HEK293 (cell line): ENCODE data around the gene EGFL8.

Source experiments
- GLIS1 ChIP-seq: fragments of 450-650 bp; formaldehyde crosslinking; IDR thresholded peaks from 2 replicates; pipeline ENCODE4 v1.5.1; 2016; ENCODE audit warnings: missing biosample characterization, missing genetic modification characterization
- MYNN ChIP-seq: fragments of 450-650 bp; formaldehyde crosslinking; IDR thresholded peaks from 2 replicates; pipeline ENCODE4 v1.5.1; 2016; ENCODE audit warnings: missing biosample characterization, missing genetic modification characterization, borderline replicate concordance
- PRDM1 ChIP-seq: fragments of 450-650 bp; formaldehyde crosslinking; IDR thresholded peaks from 2 replicates; pipeline ENCODE4; 2016; ENCODE audit warnings: missing biosample characterization, missing genetic modification characterization
- ZBTB48 ChIP-seq: fragments of 450-650 bp; formaldehyde crosslinking; IDR thresholded peaks from 2 replicates; pipeline ENCODE4 v1.5.1; 2016; ENCODE audit warnings: missing biosample characterization, missing genetic modification characterization
- ZNF112 ChIP-seq: fragments of 450-650 bp; formaldehyde crosslinking; IDR thresholded peaks from 2 replicates; pipeline ENCODE4 v1.5.0; 2017; ENCODE audit warnings: missing biosample characterization, missing genetic modification characterization
- ZNF426 ChIP-seq: fragments of 450-650 bp; formaldehyde crosslinking; IDR thresholded peaks from 2 replicates; pipeline ENCODE4 v1.5.1; 2017; ENCODE audit warnings: missing biosample characterization, missing genetic modification characterization, mild to moderate bottlenecking, inconsistent platforms, moderate library complexity
- ZNF521 ChIP-seq: fragments of 450-650 bp; formaldehyde crosslinking; IDR thresholded peaks from 2 replicates; pipeline ENCODE4 v1.5.1; 2017; ENCODE audit warnings: missing biosample characterization, mild to moderate bottlenecking, missing genetic modification characterization
- ZNF555 ChIP-seq: fragments of 450-650 bp; formaldehyde crosslinking; conservative IDR thresholded peaks from 2 replicates; pipeline ENCODE4 v1.5.1; 2017; ENCODE audit warnings: missing biosample characterization, mild to moderate bottlenecking, missing genetic modification characterization, inconsistent platforms
- ZNF596 ChIP-seq: fragments of 450-650 bp; IDR thresholded peaks from 2 replicates; pipeline ENCODE4 v1.5.0; 2018; ENCODE audit warnings: missing biosample characterization, mild to moderate bottlenecking, missing genetic modification characterization, moderate library complexity
- ZNF626 ChIP-seq: fragments of 450-650 bp; sonication (Bioruptor Pico); formaldehyde crosslinking; IDR thresholded peaks from 2 replicates; pipeline ENCODE4 v1.5.1; 2018; ENCODE audit warnings: missing biosample characterization, missing genetic modification characterization, inconsistent platforms
- ZNF660 ChIP-seq: fragments of 450-650 bp; IDR thresholded peaks from 2 replicates; pipeline ENCODE4 v1.5.1; 2018; ENCODE audit warnings: missing biosample characterization, mild to moderate bottlenecking, missing genetic modification characterization
- ZSCAN30 ChIP-seq: fragments of 450-650 bp; IDR thresholded peaks from 2 replicates; pipeline ENCODE4 v1.5.1; 2018; ENCODE audit warnings: missing biosample characterization, mild to moderate bottlenecking, missing genetic modification characterization, moderate library complexity
- TF ChIP-seq, protein P1 (sequence below): fragments of 450-650 bp; formaldehyde crosslinking; IDR thresholded peaks from 2 replicates; pipeline ENCODE4 v1.5.1; 2016; ENCODE audit warnings: missing biosample characterization, missing genetic modification characterization
- TF ChIP-seq, protein P2 (sequence below): fragments of 450-650 bp; formaldehyde crosslinking; IDR thresholded peaks from 2 replicates; pipeline ENCODE4 v1.5.1; 2016; ENCODE audit warnings: missing biosample characterization, missing genetic modification characterization
- TF ChIP-seq, protein P3 (sequence below): fragments of 450-650 bp; formaldehyde crosslinking; optimal IDR thresholded peaks from 2 replicates; pipeline ENCODE3; 2016; ENCODE audit warnings: missing biosample characterization, mild to moderate bottlenecking, missing genetic modification characterization
- TF ChIP-seq, protein P4 (sequence below): fragments of 450-650 bp; formaldehyde crosslinking; IDR thresholded peaks from 2 replicates; pipeline ENCODE4 v1.5.1; 2016; ENCODE audit warnings: missing biosample characterization, missing genetic modification characterization
- TF ChIP-seq, protein P5 (sequence below): fragments of 450-650 bp; formaldehyde crosslinking; IDR thresholded peaks from 2 replicates; pipeline ENCODE4 v1.5.1; 2016; ENCODE audit warnings: missing biosample characterization, missing genetic modification characterization
- TF ChIP-seq, protein P6 (sequence below): fragments of 450-650 bp; formaldehyde crosslinking; IDR thresholded peaks from 2 replicates; pipeline ENCODE4 v1.5.0; 2017; ENCODE audit warnings: missing biosample characterization, missing genetic modification characterization, borderline replicate concordance
- TF ChIP-seq, protein P7 (sequence below): fragments of 450-650 bp; formaldehyde crosslinking; IDR thresholded peaks from 2 replicates; pipeline ENCODE4 v1.5.1; 2017; ENCODE audit warnings: missing biosample characterization, missing genetic modification characterization
- TF ChIP-seq, protein P8 (sequence below): fragments of 450-650 bp; formaldehyde crosslinking; IDR thresholded peaks from 2 replicates; pipeline ENCODE4 v1.5.1; 2016; ENCODE audit warnings: missing biosample characterization, missing genetic modification characterization

EGFL8 gene

DNA sequence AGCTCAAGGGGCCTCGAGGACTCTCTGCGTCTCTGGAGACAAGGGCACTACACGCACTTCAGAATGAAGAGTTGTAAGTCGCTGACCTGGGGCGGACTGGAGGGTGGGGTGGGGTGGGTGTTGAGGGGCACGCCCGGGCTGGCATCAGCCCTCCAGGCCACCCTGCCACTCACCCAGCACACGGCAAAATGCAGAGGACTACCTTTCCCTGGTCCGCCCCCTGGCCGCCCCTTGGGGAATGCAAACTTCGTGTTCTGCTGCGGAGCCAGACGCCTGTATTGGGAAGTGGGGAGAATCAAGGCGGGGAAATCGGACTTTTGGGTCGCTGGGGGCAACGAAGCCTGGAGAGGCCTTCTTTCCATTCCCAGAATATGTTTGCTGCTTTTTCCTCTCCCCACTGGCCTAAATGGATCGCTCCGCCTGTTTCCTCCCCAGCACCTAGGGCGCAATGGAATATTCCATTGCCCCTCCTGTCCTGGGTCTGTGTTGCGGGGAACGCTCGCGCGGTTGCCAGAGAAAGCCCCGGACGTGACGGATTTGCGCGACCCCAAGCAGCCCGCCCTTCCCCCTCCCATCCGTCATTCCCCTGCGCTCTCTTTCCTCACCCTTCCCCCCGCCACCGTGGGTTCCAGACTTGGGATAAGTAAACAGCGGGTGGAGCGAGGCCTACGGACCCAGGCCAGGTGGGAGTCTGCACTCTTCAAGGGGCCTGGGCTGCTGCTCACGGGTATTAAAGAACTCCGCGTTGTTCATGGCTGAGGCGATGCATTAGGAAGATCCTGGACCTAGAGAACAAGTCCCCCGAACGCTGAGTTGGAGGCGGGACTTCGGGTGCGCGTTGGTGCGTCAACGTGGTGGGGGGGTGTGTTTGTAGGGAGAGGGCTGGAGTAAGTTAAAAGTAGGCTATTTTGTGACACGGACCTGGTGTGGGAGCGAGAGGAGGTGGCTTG is 10.6 kb upstream of the EGFL8 start, which contains the start of gene PPT2 (continued):
- TF ChIP-seq, protein P1, sequence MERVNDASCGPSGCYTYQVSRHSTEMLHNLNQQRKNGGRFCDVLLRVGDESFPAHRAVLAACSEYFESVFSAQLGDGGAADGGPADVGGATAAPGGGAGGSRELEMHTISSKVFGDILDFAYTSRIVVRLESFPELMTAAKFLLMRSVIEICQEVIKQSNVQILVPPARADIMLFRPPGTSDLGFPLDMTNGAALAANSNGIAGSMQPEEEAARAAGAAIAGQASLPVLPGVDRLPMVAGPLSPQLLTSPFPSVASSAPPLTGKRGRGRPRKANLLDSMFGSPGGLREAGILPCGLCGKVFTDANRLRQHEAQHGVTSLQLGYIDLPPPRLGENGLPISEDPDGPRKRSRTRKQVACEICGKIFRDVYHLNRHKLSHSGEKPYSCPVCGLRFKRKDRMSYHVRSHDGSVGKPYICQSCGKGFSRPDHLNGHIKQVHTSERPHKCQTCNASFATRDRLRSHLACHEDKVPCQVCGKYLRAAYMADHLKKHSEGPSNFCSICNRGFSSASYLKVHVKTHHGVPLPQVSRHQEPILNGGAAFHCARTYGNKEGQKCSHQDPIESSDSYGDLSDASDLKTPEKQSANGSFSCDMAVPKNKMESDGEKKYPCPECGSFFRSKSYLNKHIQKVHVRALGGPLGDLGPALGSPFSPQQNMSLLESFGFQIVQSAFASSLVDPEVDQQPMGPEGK: peak; percentile 36
- TF ChIP-seq, protein P2, sequence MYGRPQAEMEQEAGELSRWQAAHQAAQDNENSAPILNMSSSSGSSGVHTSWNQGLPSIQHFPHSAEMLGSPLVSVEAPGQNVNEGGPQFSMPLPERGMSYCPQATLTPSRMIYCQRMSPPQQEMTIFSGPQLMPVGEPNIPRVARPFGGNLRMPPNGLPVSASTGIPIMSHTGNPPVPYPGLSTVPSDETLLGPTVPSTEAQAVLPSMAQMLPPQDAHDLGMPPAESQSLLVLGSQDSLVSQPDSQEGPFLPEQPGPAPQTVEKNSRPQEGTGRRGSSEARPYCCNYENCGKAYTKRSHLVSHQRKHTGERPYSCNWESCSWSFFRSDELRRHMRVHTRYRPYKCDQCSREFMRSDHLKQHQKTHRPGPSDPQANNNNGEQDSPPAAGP: peak; percentile 29
- TF ChIP-seq, protein P3, sequence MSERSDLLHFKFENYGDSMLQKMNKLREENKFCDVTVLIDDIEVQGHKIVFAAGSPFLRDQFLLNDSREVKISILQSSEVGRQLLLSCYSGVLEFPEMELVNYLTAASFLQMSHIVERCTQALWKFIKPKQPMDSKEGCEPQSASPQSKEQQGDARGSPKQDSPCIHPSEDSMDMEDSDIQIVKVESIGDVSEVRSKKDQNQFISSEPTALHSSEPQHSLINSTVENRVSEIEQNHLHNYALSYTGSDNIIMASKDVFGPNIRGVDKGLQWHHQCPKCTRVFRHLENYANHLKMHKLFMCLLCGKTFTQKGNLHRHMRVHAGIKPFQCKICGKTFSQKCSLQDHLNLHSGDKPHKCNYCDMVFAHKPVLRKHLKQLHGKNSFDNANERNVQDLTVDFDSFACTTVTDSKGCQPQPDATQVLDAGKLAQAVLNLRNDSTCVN (tag by site-specific recombination): peak; percentile 81
- TF ChIP-seq PRDM1 (tag by site-specific recombination) (peak; percentile 39; the same call in 1 of the 2 replicates), ZNF112 (tag by site-specific recombination) (no peak), ZNF555 (tag by site-specific recombination) (no peak), ZNF626 (no peak), ZSCAN30 (tag by site-specific recombination) (peak; percentile 78), ZBTB48 (tag by site-specific recombination) (peak; percentile 19; the same call in 1 of the 2 replicates), GLIS1 (tag by site-specific recombination) (peak; percentile 52), ZNF660 (peak; percentile 41; the same call in 1 of the 2 replicates), ZNF521 (no peak), MYNN (tag by site-specific recombination) (peak; percentile 68), ZNF426 (no peak), ZNF596 (tag by site-specific recombination) (no peak)
- TF ChIP-seq, protein P4, sequence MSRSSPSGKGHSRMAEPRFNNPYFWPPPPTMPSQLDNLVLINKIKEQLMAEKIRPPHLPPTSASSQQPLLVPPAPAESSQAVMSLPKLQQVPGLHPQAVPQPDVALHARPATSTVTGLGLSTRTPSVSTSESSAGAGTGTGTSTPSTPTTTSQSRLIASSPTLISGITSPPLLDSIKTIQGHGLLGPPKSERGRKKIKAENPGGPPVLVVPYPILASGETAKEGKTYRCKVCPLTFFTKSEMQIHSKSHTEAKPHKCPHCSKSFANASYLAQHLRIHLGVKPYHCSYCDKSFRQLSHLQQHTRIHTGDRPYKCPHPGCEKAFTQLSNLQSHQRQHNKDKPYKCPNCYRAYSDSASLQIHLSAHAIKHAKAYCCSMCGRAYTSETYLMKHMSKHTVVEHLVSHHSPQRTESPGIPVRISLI (tag by site-specific recombination): no peak
- TF ChIP-seq, protein P5, sequence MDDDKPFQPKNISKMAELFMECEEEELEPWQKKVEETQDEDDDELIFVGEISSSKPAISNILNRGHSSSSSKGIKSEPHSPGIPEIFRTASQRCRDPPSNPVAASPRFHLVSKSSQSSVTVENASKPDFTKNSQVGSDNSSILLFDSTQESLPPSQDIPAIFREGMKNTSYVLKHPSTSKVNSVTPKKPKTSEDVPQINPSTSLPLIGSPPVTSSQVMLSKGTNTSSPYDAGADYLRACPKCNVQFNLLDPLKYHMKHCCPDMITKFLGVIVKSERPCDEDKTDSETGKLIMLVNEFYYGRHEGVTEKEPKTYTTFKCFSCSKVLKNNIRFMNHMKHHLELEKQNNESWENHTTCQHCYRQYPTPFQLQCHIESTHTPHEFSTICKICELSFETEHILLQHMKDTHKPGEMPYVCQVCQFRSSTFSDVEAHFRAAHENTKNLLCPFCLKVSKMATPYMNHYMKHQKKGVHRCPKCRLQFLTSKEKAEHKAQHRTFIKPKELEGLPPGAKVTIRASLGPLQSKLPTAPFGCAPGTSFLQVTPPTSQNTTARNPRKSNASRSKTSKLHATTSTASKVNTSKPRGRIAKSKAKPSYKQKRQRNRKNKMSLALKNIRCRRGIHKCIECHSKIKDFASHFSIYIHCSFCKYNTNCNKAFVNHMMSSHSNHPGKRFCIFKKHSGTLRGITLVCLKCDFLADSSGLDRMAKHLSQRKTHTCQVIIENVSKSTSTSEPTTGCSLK (tag by site-specific recombination): no peak
- TF ChIP-seq, protein P6, sequence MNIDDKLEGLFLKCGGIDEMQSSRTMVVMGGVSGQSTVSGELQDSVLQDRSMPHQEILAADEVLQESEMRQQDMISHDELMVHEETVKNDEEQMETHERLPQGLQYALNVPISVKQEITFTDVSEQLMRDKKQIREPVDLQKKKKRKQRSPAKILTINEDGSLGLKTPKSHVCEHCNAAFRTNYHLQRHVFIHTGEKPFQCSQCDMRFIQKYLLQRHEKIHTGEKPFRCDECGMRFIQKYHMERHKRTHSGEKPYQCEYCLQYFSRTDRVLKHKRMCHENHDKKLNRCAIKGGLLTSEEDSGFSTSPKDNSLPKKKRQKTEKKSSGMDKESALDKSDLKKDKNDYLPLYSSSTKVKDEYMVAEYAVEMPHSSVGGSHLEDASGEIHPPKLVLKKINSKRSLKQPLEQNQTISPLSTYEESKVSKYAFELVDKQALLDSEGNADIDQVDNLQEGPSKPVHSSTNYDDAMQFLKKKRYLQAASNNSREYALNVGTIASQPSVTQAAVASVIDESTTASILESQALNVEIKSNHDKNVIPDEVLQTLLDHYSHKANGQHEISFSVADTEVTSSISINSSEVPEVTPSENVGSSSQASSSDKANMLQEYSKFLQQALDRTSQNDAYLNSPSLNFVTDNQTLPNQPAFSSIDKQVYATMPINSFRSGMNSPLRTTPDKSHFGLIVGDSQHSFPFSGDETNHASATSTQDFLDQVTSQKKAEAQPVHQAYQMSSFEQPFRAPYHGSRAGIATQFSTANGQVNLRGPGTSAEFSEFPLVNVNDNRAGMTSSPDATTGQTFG (tag by site-specific recombination): no peak
- TF ChIP-seq, protein P7, sequence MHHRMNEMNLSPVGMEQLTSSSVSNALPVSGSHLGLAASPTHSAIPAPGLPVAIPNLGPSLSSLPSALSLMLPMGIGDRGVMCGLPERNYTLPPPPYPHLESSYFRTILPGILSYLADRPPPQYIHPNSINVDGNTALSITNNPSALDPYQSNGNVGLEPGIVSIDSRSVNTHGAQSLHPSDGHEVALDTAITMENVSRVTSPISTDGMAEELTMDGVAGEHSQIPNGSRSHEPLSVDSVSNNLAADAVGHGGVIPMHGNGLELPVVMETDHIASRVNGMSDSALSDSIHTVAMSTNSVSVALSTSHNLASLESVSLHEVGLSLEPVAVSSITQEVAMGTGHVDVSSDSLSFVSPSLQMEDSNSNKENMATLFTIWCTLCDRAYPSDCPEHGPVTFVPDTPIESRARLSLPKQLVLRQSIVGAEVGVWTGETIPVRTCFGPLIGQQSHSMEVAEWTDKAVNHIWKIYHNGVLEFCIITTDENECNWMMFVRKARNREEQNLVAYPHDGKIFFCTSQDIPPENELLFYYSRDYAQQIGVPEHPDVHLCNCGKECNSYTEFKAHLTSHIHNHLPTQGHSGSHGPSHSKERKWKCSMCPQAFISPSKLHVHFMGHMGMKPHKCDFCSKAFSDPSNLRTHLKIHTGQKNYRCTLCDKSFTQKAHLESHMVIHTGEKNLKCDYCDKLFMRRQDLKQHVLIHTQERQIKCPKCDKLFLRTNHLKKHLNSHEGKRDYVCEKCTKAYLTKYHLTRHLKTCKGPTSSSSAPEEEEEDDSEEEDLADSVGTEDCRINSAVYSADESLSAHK (tag by site-specific recombination): 0 out of 2 replicates have a peak, but pooled peaks have one; percentile 19
- TF ChIP-seq, protein P8, sequence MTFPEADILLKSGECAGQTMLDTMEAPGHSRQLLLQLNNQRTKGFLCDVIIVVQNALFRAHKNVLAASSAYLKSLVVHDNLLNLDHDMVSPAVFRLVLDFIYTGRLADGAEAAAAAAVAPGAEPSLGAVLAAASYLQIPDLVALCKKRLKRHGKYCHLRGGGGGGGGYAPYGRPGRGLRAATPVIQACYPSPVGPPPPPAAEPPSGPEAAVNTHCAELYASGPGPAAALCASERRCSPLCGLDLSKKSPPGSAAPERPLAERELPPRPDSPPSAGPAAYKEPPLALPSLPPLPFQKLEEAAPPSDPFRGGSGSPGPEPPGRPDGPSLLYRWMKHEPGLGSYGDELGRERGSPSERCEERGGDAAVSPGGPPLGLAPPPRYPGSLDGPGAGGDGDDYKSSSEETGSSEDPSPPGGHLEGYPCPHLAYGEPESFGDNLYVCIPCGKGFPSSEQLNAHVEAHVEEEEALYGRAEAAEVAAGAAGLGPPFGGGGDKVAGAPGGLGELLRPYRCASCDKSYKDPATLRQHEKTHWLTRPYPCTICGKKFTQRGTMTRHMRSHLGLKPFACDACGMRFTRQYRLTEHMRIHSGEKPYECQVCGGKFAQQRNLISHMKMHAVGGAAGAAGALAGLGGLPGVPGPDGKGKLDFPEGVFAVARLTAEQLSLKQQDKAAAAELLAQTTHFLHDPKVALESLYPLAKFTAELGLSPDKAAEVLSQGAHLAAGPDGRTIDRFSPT: peak; percentile 73
